Mesothelial cell of epicardium (in vitro differentiated cells): ENCODE results near the gene CCDC174. TPM values are rescaled to one million over a fixed set of nuclear protein-coding genes. Genes with fewer than 3 reads are reported as not detected.

Experiments used
- DNase-seq, 2 experiments: peaks; one replicate each; pipeline ENCODE4 v3.0.0; 2021; ENCODE audit warnings: low spot score in 2 of 2; ENCODE audit not compliant: unreplicated experiment in 2 of 2
- H3K27ac Mint-ChIP-seq: 2 replicates; pipeline ENCODE4 v1.8.0; 2021; ENCODE audit warnings: mixed read lengths
- H3K27me3 Mint-ChIP-seq: 2 replicates; pipeline ENCODE4 v1.8.0; 2021; ENCODE audit warnings: low read depth, mixed read lengths
- H3K36me3 Mint-ChIP-seq: 2 replicates; pipeline ENCODE4 v1.8.0; 2021; ENCODE audit warnings: mixed read lengths
- H3K4me1 Mint-ChIP-seq: 2 replicates; pipeline ENCODE4 v1.8.0; 2021; ENCODE audit warnings: mixed read lengths
- H3K4me3 Mint-ChIP-seq: 2 replicates; pipeline ENCODE4 v1.8.0; 2021; ENCODE audit warnings: mild to moderate bottlenecking, moderate library complexity, mixed read lengths
- H3K9me3 Mint-ChIP-seq: 2 replicates; pipeline ENCODE4 v1.8.0; 2021; ENCODE audit warnings: mixed read lengths
- total RNA-seq: library from RNA; stranded (reverse); gene quantifications from 3 replicates; pipeline ENCODE4 v1.2.1, GENCODE V29; 2021
- TF ChIP-seq, protein P1 (sequence below): fragments of 200-600 bp; sonication (generic); IDR thresholded peaks from one replicate; pipeline ENCODE4 v1.5.0; 2021; ENCODE audit warnings: antibody characterized with exemption; ENCODE audit not compliant: unreplicated experiment

CCDC174 gene
- total RNA-seq: 21.8 to 25.5 TPM (median 22.6 TPM) in 3 replicates

GRCh38 chr3:14651440-14652251 is at the start of gene CCDC174:
Gene CCDC174 (plus strand): TSS chr3:14651762. CDS start chr3:14651837, 75 bp downstream.
- TF ChIP-seq, protein P1, sequence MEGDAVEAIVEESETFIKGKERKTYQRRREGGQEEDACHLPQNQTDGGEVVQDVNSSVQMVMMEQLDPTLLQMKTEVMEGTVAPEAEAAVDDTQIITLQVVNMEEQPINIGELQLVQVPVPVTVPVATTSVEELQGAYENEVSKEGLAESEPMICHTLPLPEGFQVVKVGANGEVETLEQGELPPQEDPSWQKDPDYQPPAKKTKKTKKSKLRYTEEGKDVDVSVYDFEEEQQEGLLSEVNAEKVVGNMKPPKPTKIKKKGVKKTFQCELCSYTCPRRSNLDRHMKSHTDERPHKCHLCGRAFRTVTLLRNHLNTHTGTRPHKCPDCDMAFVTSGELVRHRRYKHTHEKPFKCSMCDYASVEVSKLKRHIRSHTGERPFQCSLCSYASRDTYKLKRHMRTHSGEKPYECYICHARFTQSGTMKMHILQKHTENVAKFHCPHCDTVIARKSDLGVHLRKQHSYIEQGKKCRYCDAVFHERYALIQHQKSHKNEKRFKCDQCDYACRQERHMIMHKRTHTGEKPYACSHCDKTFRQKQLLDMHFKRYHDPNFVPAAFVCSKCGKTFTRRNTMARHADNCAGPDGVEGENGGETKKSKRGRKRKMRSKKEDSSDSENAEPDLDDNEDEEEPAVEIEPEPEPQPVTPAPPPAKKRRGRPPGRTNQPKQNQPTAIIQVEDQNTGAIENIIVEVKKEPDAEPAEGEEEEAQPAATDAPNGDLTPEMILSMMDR: no peak
- DNase-seq: peak; percentile 71 to 85
- H3K36me3 Mint-ChIP-seq: peaks cover 5% of the 10 kb centered on the region
- H3K27ac Mint-ChIP-seq: peak within 1 kb of the TSS; percentile 98
- peaks cover 22% of the 10 kb centered on the region for H3K4me1 Mint-ChIP-seq
- peaks cover 34% of the 10 kb centered on the region for H3K27me3 Mint-ChIP-seq
- no peaks in the 10 kb centered on the region for H3K9me3 Mint-ChIP-seq
- H3K4me3 Mint-ChIP-seq: peak within 1 kb of the TSS; percentile 95

DNA sequence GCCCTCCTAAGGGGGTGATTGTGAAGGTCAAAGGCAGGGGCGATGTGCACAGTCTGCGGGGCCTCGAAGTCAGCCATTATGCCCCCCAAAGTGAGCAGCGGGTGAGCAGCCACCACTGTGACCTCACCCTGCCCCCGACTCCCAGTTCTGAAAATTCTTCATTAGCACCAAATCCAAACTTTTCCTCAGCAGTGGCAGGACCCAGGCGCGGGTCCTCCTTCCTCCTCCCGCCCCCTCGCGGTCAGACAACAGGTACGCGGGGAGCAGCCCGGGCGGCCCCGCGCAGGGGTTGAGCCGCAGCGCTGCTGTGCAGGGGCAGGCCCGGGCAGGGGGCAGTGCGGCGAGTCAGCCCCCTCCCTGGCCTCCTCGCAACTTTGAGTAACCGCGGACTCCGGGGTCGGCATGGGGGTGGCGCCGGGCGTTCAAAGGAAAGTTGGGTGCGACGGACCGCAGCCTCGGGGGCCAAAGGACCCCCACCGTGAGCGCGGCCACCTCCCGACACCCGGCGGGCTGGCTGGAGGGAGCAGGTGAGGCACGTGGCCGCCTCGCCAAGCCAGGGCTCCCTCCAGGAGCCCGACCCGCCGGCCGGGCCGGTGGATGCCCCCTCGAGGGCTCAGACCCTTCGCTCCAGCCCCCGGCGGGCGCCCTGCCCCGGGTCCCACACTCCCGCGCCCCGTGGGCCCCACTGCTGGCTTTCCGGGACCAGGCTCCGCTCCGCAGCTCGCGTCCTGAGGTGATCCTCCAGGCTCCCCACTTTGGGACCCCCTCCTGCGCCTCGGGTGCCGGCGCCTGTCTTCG is 49.4 kb upstream of the CCDC174 start:
- H3K4me1 Mint-ChIP-seq: no peaks in the 10 kb centered on the region

GRCh38 chr3:14602804-14603644 is 48.5 kb upstream of the CCDC174 start:
- no peaks in the 10 kb centered on the region for H3K4me1 Mint-ChIP-seq
- H3K4me3 Mint-ChIP-seq: peak overlapping the region; percentile 5
- TF ChIP-seq, protein P1: no peak
- H3K27ac Mint-ChIP-seq: no peak overlapping the region
- peaks cover 3% of the 10 kb centered on the region for H3K9me3 Mint-ChIP-seq
- H3K27me3 Mint-ChIP-seq: peaks cover 88% of the 10 kb centered on the region
- no peaks in the 10 kb centered on the region for H3K36me3 Mint-ChIP-seq
- DNase-seq: peak in 1 of 2 experiments; percentile 44

More for the DNA sequence above, 49.4 kb upstream of the CCDC174 start:
- Mint-ChIP-seq H3K9me3 (peaks cover 3% of the 10 kb centered on the region), H3K36me3 (no peaks in the 10 kb centered on the region), H3K27me3 (peaks cover 86% of the 10 kb centered on the region), H3K4me3 (peak overlapping the region; percentile 29), H3K27ac (no peak overlapping the region)
- no peak for DNase-seq
- TF ChIP-seq, protein P1: peak; percentile 23

DNA sequence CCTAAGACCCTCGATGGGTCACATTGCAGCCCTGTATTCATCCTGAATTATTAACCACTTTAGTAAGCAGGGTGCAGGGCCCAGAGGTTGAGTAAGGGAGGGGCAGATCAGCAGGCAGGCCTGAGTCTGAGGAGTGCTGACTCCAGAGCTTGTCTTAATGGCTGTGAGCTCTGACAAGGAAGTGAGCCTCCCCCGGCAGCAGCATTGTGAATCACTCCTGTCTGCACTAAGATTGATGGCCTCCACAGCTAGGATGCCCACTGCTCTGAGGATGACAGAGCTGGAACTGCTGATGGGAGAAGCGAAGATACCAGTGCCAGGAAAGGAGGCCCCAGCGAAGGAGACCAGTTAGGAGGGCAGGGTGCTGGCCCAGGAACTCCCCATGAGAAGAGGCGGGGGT is 46.5 kb upstream of the CCDC174 start:
- Mint-ChIP-seq H3K36me3 (no peaks in the 10 kb centered on the region), H3K9me3 (no peaks in the 10 kb centered on the region), H3K4me1 (no peaks in the 10 kb centered on the region), H3K27me3 (peaks cover 80% of the 10 kb centered on the region), H3K27ac (no peak overlapping the region), H3K4me3 (no peak overlapping the region)
- DNase-seq: no peak
- TF ChIP-seq, protein P1: no peak

- H3K27me3 Mint-ChIP-seq: peaks cover 79% of the 10 kb centered on the region
- TF ChIP-seq, protein P1: no peak
These were observed 45.8 kb upstream of the CCDC174 start for GRCh38 chr3:14605744-14606143.

More at GRCh38 chr3:14605744-14606143, 45.8 kb upstream of the CCDC174 start:
- no peaks in the 10 kb centered on the region for H3K4me1 Mint-ChIP-seq
- no peak for DNase-seq
- no peaks in the 10 kb centered on the region for H3K9me3 Mint-ChIP-seq
- H3K36me3 Mint-ChIP-seq: no peaks in the 10 kb centered on the region
- no peak overlapping the region for H3K4me3 Mint-ChIP-seq
- no peak overlapping the region for H3K27ac Mint-ChIP-seq
